Measurements from ENCODE around the gene STXBP6. TPM values are rescaled to one million over a fixed set of nuclear protein-coding genes. Genes with fewer than 3 reads are reported as not detected.

STXBP6 gene
- total and polyA plus RNA-seq, 2 of the 13 experiments (the other 11 are each of a cell fraction or from before 2014, with no cell fraction given): 35.3 to 42.8 TPM

DNA sequence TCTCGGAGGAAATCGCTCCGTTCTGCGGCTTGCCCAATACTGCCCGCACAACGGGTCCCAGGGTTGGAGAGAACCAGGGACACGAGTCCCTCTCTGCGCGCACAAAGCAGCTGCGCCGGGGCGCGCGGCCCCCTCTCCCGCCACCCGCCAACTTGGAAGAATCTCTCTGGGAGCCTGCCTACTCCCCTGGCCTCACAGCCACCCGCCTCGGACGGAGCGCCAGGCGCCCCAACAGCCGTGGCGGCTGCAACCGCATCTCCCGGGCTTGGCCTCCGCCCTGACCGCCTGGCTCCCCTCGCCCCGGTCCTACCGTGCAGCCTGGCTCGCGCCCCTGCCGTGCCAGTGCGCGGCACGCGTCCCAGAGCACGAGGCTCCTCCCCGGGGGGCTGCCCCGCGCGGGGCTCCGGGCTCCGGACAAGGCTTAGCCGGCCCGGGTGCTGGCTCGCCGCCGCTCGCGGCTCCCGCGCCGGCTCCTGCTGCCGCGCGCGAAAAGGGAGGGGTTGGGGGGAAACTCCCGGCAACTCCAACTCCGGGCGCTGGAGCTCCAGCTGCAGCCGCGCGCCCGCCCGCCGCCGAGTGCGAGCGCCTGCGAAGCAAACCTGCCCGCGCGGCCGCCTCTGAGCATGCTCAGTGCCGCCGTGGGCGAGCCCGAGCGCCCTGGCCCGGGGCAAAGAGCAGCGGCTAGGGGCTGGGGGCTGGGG lies at the start of gene STXBP6 (continued):
- TF ChIP-seq, protein P1, sequence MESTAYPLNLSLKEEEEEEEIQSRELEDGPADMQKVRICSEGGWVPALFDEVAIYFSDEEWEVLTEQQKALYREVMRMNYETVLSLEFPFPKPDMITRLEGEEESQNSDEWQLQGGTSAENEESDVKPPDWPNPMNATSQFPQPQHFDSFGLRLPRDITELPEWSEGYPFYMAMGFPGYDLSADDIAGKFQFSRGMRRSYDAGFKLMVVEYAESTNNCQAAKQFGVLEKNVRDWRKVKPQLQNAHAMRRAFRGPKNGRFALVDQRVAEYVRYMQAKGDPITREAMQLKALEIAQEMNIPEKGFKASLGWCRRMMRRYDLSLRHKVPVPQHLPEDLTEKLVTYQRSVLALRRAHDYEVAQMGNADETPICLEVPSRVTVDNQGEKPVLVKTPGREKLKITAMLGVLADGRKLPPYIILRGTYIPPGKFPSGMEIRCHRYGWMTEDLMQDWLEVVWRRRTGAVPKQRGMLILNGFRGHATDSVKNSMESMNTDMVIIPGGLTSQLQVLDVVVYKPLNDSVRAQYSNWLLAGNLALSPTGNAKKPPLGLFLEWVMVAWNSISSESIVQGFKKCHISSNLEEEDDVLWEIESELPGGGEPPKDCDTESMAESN (CRISPR knock-in tag; conservative IDR thresholded peaks at IDR 0.05): peak; percentile 89; the same call in 1 of the 2 replicates
- no peak for TF ChIP-seq CCAR2 (optimal IDR thresholded peaks at IDR 0.05; ENCODE audit: low read depth, low read length)
- TF ChIP-seq ZNF598 (CRISPR knock-in tag; IDR thresholded peaks at IDR 0.05; ENCODE audit: borderline replicate concordance): no peak; the same call in 1 of the 2 replicates
- TF ChIP-seq, protein P2, sequence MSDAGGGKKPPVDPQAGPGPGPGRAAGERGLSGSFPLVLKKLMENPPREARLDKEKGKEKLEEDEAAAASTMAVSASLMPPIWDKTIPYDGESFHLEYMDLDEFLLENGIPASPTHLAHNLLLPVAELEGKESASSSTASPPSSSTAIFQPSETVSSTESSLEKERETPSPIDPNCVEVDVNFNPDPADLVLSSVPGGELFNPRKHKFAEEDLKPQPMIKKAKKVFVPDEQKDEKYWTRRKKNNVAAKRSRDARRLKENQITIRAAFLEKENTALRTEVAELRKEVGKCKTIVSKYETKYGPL (CRISPR knock-in tag; IDR thresholded peaks at IDR 0.05): peak; percentile 27
- TF ChIP-seq ISX (CRISPR knock-in tag; conservative IDR thresholded peaks at IDR 0.05): no peak; the same call in 1 of the 2 replicates
- TF ChIP-seq, protein P3, sequence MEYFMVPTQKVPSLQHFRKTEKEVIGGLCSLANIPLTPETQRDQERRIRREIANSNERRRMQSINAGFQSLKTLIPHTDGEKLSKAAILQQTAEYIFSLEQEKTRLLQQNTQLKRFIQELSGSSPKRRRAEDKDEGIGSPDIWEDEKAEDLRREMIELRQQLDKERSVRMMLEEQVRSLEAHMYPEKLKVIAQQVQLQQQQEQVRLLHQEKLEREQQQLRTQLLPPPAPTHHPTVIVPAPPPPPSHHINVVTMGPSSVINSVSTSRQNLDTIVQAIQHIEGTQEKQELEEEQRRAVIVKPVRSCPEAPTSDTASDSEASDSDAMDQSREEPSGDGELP (IDR thresholded peaks at IDR 0.05; ENCODE audit: borderline replicate concordance, low read depth): peak; percentile 68; the same call in 1 of the 2 replicates
- 0 out of 2 replicates have a peak, but pooled peaks have one; percentile 65 for TF ChIP-seq ZNF101 (CRISPR knock-in tag; IDR thresholded peaks at IDR 0.05; ENCODE audit: borderline replicate concordance, low read depth)
- TF ChIP-seq ATAD3A (CRISPR knock-in tag; IDR thresholded peaks at IDR 0.05): peak; percentile 67; the same call in 1 of the 2 replicates
- 0 out of 2 replicates have a peak, but pooled peaks have one; percentile 48 for TF ChIP-seq ZNF34 (CRISPR knock-in tag; IDR thresholded peaks at IDR 0.05; ENCODE audit: borderline replicate concordance)
- TF ChIP-seq, protein P4, sequence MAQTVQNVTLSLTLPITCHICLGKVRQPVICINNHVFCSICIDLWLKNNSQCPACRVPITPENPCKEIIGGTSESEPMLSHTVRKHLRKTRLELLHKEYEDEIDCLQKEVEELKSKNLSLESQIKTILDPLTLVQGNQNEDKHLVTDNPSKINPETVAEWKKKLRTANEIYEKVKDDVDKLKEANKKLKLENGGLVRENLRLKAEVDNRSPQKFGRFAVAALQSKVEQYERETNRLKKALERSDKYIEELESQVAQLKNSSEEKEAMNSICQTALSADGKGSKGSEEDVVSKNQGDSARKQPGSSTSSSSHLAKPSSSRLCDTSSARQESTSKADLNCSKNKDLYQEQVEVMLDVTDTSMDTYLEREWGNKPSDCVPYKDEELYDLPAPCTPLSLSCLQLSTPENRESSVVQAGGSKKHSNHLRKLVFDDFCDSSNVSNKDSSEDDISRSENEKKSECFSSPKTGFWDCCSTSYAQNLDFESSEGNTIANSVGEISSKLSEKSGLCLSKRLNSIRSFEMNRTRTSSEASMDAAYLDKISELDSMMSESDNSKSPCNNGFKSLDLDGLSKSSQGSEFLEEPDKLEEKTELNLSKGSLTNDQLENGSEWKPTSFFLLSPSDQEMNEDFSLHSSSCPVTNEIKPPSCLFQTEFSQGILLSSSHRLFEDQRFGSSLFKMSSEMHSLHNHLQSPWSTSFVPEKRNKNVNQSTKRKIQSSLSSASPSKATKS (CRISPR knock-in tag; IDR thresholded peaks at IDR 0.05): no peak
- TF ChIP-seq TBL1XR1 (IDR thresholded peaks at IDR 0.05; ENCODE audit: borderline replicate concordance, low read length, partially characterized antibody): no peak
- TF ChIP-seq, protein P5, sequence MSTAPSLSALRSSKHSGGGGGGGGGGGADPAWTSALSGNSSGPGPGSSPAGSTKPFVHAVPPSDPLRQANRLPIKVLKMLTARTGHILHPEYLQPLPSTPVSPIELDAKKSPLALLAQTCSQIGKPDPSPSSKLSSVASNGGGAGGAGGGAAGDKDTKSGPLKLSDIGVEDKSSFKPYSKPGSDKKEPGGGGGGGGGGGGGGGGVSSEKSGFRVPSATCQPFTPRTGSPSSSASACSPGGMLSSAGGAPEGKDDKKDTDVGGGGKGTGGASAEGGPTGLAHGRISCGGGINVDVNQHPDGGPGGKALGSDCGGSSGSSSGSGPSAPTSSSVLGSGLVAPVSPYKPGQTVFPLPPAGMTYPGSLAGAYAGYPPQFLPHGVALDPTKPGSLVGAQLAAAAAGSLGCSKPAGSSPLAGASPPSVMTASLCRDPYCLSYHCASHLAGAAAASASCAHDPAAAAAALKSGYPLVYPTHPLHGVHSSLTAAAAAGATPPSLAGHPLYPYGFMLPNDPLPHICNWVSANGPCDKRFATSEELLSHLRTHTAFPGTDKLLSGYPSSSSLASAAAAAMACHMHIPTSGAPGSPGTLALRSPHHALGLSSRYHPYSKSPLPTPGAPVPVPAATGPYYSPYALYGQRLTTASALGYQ (CRISPR knock-in tag; IDR thresholded peaks at IDR 0.05): peak; percentile 23
- TF ChIP-seq ZNF556 (CRISPR knock-in tag; IDR thresholded peaks at IDR 0.05; ENCODE audit: borderline replicate concordance): peak; percentile 89; the same call in 1 of the 2 replicates
- no peak for TF ChIP-seq NFYB (CRISPR knock-in tag; IDR thresholded peaks at IDR 0.05)
- peak; percentile 57 for TF ChIP-seq TEAD2 (CRISPR knock-in tag; IDR thresholded peaks at IDR 0.05)
- TF ChIP-seq, protein P6, sequence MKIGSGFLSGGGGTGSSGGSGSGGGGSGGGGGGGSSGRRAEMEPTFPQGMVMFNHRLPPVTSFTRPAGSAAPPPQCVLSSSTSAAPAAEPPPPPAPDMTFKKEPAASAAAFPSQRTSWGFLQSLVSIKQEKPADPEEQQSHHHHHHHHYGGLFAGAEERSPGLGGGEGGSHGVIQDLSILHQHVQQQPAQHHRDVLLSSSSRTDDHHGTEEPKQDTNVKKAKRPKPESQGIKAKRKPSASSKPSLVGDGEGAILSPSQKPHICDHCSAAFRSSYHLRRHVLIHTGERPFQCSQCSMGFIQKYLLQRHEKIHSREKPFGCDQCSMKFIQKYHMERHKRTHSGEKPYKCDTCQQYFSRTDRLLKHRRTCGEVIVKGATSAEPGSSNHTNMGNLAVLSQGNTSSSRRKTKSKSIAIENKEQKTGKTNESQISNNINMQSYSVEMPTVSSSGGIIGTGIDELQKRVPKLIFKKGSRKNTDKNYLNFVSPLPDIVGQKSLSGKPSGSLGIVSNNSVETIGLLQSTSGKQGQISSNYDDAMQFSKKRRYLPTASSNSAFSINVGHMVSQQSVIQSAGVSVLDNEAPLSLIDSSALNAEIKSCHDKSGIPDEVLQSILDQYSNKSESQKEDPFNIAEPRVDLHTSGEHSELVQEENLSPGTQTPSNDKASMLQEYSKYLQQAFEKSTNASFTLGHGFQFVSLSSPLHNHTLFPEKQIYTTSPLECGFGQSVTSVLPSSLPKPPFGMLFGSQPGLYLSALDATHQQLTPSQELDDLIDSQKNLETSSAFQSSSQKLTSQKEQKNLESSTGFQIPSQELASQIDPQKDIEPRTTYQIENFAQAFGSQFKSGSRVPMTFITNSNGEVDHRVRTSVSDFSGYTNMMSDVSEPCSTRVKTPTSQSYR (CRISPR knock-in tag; IDR thresholded peaks at IDR 0.05; ENCODE audit: borderline replicate concordance): peak; percentile 34; the same call in 1 of the 2 replicates
- TF ChIP-seq ZNF446 (CRISPR knock-in tag; IDR thresholded peaks at IDR 0.05): no peak; the same call in 1 of the 2 replicates

Measured in HepG2 (cell line).